SK-N-SH (cell line): ENCODE data around the gene INTS6L. TPM values are rescaled to one million over a fixed set of nuclear protein-coding genes. Genes with fewer than 3 reads are reported as not detected.
A peak's percentile ranks its signal among the peaks of the same experiment; 100 is the strongest.

ENCODE experiments used
- CTCF ChIA-PET: fragments of 300-600, 350-600 bp; formaldehyde crosslinking; extraction: SDS; loops from one replicate; lab custom pipeline; 2021; lab: Yijun Ruan, JAX
- POLR2A ChIA-PET: fragments of 350-600 bp; sonication (Branson Sonifier 250); formaldehyde crosslinking; extraction: SDS; loops from one replicate; lab custom pipeline; 2020; ENCODE audit warnings: antibody characterized with exemption, inconsistent platforms; lab: Yijun Ruan, JAX
- DNase-seq: peaks from one replicate; pipeline ENCODE4 v3.0.0; 2012
- H2AFZ ChIP-seq: fragments of 200-600 bp; sonication (generic); 2 replicates; pipeline ENCODE4 v1.8.1; 2016; ENCODE audit warnings: antibody characterized with exemption, mild to moderate bottlenecking, low read depth
- H3F3A ChIP-seq: fragments of 200-600 bp; sonication (generic); replicated peaks from 2 replicates; pipeline ENCODE3; 2016; ENCODE audit warnings: antibody characterized with exemption, mild to moderate bottlenecking; ENCODE audit not compliant: insufficient read depth
- H3K27ac ChIP-seq, 2 experiments: fragments of 200-500 bp in 1 of 2; fragments of 200-600 bp in 1 of 2; sonication (Bioruptor generic) in 1 of 2; sonication (generic), shearing (Covaris generic) in 1 of 2; 2 replicates each; pipeline versions ENCODE4 v1.5.1 to v1.6.1; 2014 to 2016; ENCODE audit warnings: low read depth in 2 of 2, inconsistent platforms in 1 of 2, low read length in 1 of 2, mild to moderate bottlenecking in 1 of 2, mixed read lengths in 1 of 2
- H3K27me3 ChIP-seq: fragments of 200-600 bp; sonication (generic), shearing (Covaris generic); 2 replicates; pipeline ENCODE4 v1.6.1; 2016; ENCODE audit warnings: mixed run types; ENCODE audit not compliant: insufficient read depth
- H3K36me3 ChIP-seq, 2 experiments: fragments of 200-500 bp in 1 of 2; fragments of 200-600 bp in 1 of 2; sonication (Bioruptor generic) in 1 of 2; sonication (generic) in 1 of 2; replicated peaks in 1 of 2; 2 replicates each; pipeline versions ENCODE3 to v1.5.1; 2014 to 2016; ENCODE audit warnings: low read length in 1 of 2, mild to moderate bottlenecking in 1 of 2; ENCODE audit not compliant: insufficient read depth in 2 of 2, control insufficient read depth in 1 of 2
- H3K4me1 ChIP-seq, 2 experiments: fragments of 200-500 bp in 1 of 2; fragments of 200-600 bp in 1 of 2; sonication (Bioruptor generic) in 1 of 2; sonication (generic), shearing (Covaris generic) in 1 of 2; 2 replicates each; pipeline versions ENCODE4 v1.5.1 to v1.6.1; 2014 to 2016; ENCODE audit warnings: low read depth in 1 of 2, low read length in 1 of 2, mixed run types in 1 of 2; ENCODE audit not compliant: insufficient read depth in 2 of 2, control insufficient read depth in 1 of 2
- H3K4me2 ChIP-seq: fragments of 200-600 bp; sonication (generic), shearing (Covaris generic); 2 replicates; pipeline ENCODE4 v1.6.1; 2017; ENCODE audit warnings: mixed run types
- H3K4me3 ChIP-seq, 2 experiments: fragments of 200-500 bp in 1 of 2; fragments of 200-600 bp in 1 of 2; sonication (Bioruptor generic) in 1 of 2; sonication (generic), shearing (Covaris generic) in 1 of 2; 2 replicates each; pipeline versions ENCODE4 v1.5.1 to v1.8.1; 2014 to 2016; ENCODE audit warnings: low read depth in 2 of 2, inconsistent platforms in 1 of 2, low read length in 1 of 2, mild to moderate bottlenecking in 1 of 2, mixed read lengths in 1 of 2, moderate library complexity in 1 of 2
- H3K79me2 ChIP-seq: fragments of 200-600 bp; sonication (generic); 2 replicates; pipeline ENCODE4 v1.8.1; 2017; ENCODE audit warnings: mild to moderate bottlenecking; ENCODE audit not compliant: insufficient read depth
- H3K9ac ChIP-seq: fragments of 200-600 bp; sonication (generic); 2 replicates; pipeline ENCODE4 v1.6.1; 2017; ENCODE audit warnings: mixed run types
- H3K9me2 ChIP-seq: fragments of 200-600 bp; sonication (generic); 2 replicates; pipeline ENCODE4 v1.6.1; 2017; ENCODE audit warnings: mixed run types
- H3K9me3 ChIP-seq: fragments of 200-600 bp; sonication (generic); 2 replicates; pipeline ENCODE4 v1.6.1; 2017; ENCODE audit warnings: mixed run types, mild to moderate bottlenecking, moderate library complexity
- H4K20me1 ChIP-seq: fragments of 200-600 bp; sonication (generic); 2 replicates; pipeline ENCODE4 v1.6.1; 2017; ENCODE audit warnings: mild to moderate bottlenecking, mixed run types; ENCODE audit not compliant: insufficient read depth
- ELF1 ChIP-seq: IDR thresholded peaks from 2 replicates; pipeline ENCODE4 v1.4.0; 2012
- EZH2phosphoT487 ChIP-seq: fragments of 200-600 bp; sonication (generic); IDR thresholded peaks from 2 replicates; pipeline ENCODE4 v1.6.1; 2017; ENCODE audit warnings: low read depth, mixed run types, mild to moderate bottlenecking, antibody characterized with exemption, moderate library complexity, borderline replicate concordance
- MEF2A ChIP-seq: IDR thresholded peaks from 2 replicates; pipeline ENCODE4 v1.4.0; 2012; ENCODE audit warnings: low read depth, borderline replicate concordance
- RAD21 ChIP-seq: IDR thresholded peaks from 2 replicates; pipeline ENCODE4 v1.6.1; 2012; ENCODE audit warnings: mild to moderate bottlenecking, low read length
- REST ChIP-seq: IDR thresholded peaks from 2 replicates; pipeline ENCODE4 v1.6.1; 2012; ENCODE audit warnings: mild to moderate bottlenecking, low read depth, low read length, moderate library complexity
- RXRA ChIP-seq: IDR thresholded peaks from 2 replicates; pipeline ENCODE4 v1.4.0; 2012; ENCODE audit warnings: low read depth, mild to moderate bottlenecking, borderline replicate concordance
- SIN3A ChIP-seq: IDR thresholded peaks from 2 replicates; pipeline ENCODE4 v1.6.1; 2012; ENCODE audit warnings: low read depth, mild to moderate bottlenecking, low read length, moderate library complexity, borderline replicate concordance
- SMC3 ChIP-seq: IDR thresholded peaks from 2 replicates; pipeline ENCODE4 v1.6.1; 2012; ENCODE audit warnings: low read depth, low read length, improper control_type of control experiment
- TCF12 ChIP-seq: IDR thresholded peaks from 2 replicates; pipeline ENCODE4 v1.4.0; 2012
- YY1 ChIP-seq: IDR thresholded peaks from 2 replicates; pipeline ENCODE4 v1.4.0; 2012; ENCODE audit warnings: low read depth, mild to moderate bottlenecking
- WGBS: methylation state at CpG from one replicate; pipeline ENCODE4 v1.1.6; 2017; ENCODE audit warnings: low lambda C conversion rate; 5-methylcytosine and 5-hydroxymethylcytosine counted together
- polyA plus RNA-seq, 3 experiments: library from polyadenylated mRNA; depleted of rRNA; stranded (reverse); fragments of >200 nt; gene quantifications; 2 replicates each; pipeline ENCODE4 v1.2.3, GENCODE V29; 2012
- TF ChIP-seq, protein P1 (sequence below): fragments of 150-350 bp; IDR thresholded peaks from 2 replicates; pipeline ENCODE4 v1.6.1; 2016; ENCODE audit warnings: mild to moderate bottlenecking, low read depth, low read length
- TF ChIP-seq, protein P2 (sequence below): fragments of 200-600 bp; sonication (generic); IDR thresholded peaks from 2 replicates; pipeline ENCODE4 v1.6.1; 2017; ENCODE audit warnings: antibody characterized with exemption, mild to moderate bottlenecking, moderate library complexity
- TF ChIP-seq, protein P3 (sequence below): IDR thresholded peaks from 2 replicates; pipeline ENCODE4 v1.4.0; 2012; ENCODE audit warnings: low read depth, borderline replicate concordance
- TF ChIP-seq, protein P4 (sequence below): IDR thresholded peaks from 2 replicates; pipeline ENCODE4 v1.4.0; 2012; ENCODE audit warnings: low read depth

The INTS6L gene
- polyA plus RNA-seq, 1 of the 3 experiments (the other 2 are of a cell fraction) = 2.0 TPM

DNA sequence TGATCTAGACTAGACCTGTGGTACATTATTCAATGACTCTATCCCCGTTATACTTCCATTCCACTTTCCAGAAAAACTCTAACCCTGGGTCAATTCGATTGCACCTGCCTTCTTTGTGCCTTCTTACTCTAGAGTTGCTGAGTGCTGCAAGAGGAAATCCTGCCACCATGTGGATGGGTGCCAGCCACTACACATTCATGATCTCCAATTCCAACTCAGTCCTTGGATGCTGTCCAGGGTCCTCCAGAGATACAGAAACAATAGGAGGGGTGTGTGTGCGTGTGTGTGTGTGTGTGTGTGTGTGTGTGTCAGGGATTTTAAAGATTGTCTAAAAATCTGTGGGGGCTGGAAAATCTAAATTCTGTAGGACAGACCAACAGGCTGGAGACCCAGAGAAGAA lies 42.9 kb upstream of the INTS6L start:
- Histone ChIP-seq H2AFZ (no peak overlapping the region), H3K36me3 (no peaks in the 10 kb centered on the region), H4K20me1 (no peaks in the 10 kb centered on the region), H3K4me2 (no peak overlapping the region), H3F3A (no peaks in the 10 kb centered on the region), H3K4me1 (no peaks in the 10 kb centered on the region), H3K9me3 (no peaks in the 10 kb centered on the region), H3K9me2 (no peaks in the 10 kb centered on the region), H3K9ac (no peak overlapping the region), H3K27ac (no peak overlapping the region), H3K27me3 (no peaks in the 10 kb centered on the region), H3K4me3 (no peak overlapping the region), H3K79me2 (no peaks in the 10 kb centered on the region)
- WGBS = 3% methylated on average over 3 of the region's 3 CpGs
- peak; percentile 20 for DNase-seq
- POLR2A ChIA-PET = no interaction called here
- TF ChIP-seq, protein P1, sequence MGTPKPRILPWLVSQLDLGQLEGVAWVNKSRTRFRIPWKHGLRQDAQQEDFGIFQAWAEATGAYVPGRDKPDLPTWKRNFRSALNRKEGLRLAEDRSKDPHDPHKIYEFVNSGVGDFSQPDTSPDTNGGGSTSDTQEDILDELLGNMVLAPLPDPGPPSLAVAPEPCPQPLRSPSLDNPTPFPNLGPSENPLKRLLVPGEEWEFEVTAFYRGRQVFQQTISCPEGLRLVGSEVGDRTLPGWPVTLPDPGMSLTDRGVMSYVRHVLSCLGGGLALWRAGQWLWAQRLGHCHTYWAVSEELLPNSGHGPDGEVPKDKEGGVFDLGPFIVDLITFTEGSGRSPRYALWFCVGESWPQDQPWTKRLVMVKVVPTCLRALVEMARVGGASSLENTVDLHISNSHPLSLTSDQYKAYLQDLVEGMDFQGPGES = no peak
- TF ChIP-seq EZH2phosphoT487 = no peak
- TF ChIP-seq RAD21 = peak; percentile 73
- TF ChIP-seq REST = peak; percentile 91
- TF ChIP-seq, protein P2, sequence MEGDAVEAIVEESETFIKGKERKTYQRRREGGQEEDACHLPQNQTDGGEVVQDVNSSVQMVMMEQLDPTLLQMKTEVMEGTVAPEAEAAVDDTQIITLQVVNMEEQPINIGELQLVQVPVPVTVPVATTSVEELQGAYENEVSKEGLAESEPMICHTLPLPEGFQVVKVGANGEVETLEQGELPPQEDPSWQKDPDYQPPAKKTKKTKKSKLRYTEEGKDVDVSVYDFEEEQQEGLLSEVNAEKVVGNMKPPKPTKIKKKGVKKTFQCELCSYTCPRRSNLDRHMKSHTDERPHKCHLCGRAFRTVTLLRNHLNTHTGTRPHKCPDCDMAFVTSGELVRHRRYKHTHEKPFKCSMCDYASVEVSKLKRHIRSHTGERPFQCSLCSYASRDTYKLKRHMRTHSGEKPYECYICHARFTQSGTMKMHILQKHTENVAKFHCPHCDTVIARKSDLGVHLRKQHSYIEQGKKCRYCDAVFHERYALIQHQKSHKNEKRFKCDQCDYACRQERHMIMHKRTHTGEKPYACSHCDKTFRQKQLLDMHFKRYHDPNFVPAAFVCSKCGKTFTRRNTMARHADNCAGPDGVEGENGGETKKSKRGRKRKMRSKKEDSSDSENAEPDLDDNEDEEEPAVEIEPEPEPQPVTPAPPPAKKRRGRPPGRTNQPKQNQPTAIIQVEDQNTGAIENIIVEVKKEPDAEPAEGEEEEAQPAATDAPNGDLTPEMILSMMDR = peak; percentile 58
- TF ChIP-seq SMC3 = peak; percentile 69
- CTCF ChIA-PET = no interaction called here

DNA sequence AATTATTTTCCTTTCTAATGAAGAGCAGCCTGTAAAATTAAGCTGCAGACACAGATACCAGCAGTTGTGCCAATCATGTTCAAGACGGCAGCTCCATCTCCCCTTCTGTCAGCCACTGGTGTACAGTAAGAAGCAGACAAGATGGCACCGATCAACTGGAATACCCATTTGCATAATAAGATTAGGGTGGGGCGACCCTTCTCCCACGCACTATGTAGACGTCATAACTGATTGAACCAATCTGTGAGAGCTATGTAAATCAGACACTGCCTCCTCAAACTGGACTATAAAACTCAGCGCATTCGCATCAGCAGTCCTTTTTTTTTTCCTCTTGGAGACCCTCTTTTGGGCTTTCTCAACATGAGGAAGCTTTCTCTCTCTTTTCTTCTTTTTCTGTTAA lies 40.4 kb upstream of the INTS6L start:
- no peaks in the 10 kb centered on the region for H3K79me2 ChIP-seq
- H3F3A ChIP-seq = no peaks in the 10 kb centered on the region
- no peak overlapping the region for H3K4me3 ChIP-seq
- H3K27me3 ChIP-seq = no peaks in the 10 kb centered on the region
- no peaks in the 10 kb centered on the region for H3K9me3 ChIP-seq
- no peaks in the 10 kb centered on the region for H3K36me3 ChIP-seq
- H3K9me2 ChIP-seq = no peaks in the 10 kb centered on the region
- CTCF ChIA-PET = interaction anchor here (0.7 to 4.0 kb wide), 5 partner anchors 11 to 294 kb away, joined by 3 to 11 read pairs (median 4); no protein-coding TSS in a partner anchor
- no peak overlapping the region for H3K4me2 ChIP-seq
- DNase-seq = no peak
- no peak overlapping the region for H3K9ac ChIP-seq
- WGBS = 31% methylated on average over 7 of the region's 7 CpGs
- no peak overlapping the region for H2AFZ ChIP-seq
- POLR2A ChIA-PET = no interaction called here
- no peaks in the 10 kb centered on the region for H3K4me1 ChIP-seq
- H3K27ac ChIP-seq = no peak overlapping the region
- no peaks in the 10 kb centered on the region for H4K20me1 ChIP-seq
- TF ChIP-seq MEF2A (no peak), REST (no peak), YY1 (no peak), RXRA (no peak), TCF12 (no peak), SIN3A (no peak), ELF1 (no peak)
- TF ChIP-seq, protein P3, sequence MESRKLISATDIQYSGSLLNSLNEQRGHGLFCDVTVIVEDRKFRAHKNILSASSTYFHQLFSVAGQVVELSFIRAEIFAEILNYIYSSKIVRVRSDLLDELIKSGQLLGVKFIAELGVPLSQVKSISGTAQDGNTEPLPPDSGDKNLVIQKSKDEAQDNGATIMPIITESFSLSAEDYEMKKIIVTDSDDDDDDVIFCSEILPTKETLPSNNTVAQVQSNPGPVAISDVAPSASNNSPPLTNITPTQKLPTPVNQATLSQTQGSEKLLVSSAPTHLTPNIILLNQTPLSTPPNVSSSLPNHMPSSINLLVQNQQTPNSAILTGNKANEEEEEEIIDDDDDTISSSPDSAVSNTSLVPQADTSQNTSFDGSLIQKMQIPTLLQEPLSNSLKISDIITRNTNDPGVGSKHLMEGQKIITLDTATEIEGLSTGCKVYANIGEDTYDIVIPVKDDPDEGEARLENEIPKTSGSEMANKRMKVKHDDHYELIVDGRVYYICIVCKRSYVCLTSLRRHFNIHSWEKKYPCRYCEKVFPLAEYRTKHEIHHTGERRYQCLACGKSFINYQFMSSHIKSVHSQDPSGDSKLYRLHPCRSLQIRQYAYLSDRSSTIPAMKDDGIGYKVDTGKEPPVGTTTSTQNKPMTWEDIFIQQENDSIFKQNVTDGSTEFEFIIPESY = no peak
- TF ChIP-seq, protein P4, sequence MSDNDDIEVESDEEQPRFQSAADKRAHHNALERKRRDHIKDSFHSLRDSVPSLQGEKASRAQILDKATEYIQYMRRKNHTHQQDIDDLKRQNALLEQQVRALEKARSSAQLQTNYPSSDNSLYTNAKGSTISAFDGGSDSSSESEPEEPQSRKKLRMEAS = no peak
